Liver (tissue), 9 donors: ENCODE data around the gene ADGRG1. TPM values are rescaled to one million over a fixed set of nuclear protein-coding genes. Genes with fewer than 3 reads are reported as not detected.

Source experiments
- DNase-seq: peaks from one replicate; pipeline ENCODE4 v3.0.0-alpha.2; 2017; ENCODE audit warnings: low spot score
- H3K27ac ChIP-seq, 2 donors: one replicate each; pipeline ENCODE4 v1.7.0; 2013; ENCODE audit warnings: inconsistent platforms in 2 of 2, low read length in 2 of 2, control low read depth in 1 of 2, low read depth in 1 of 2, mild to moderate bottlenecking in 1 of 2
- H3K27me3 ChIP-seq, 4 donors: one replicate each; pipeline versions ENCODE4 v1.6.1 to v1.7.0; 2013; ENCODE audit warnings: low read length in 3 of 4, inconsistent platforms in 1 of 4, mild to moderate bottlenecking in 1 of 4, moderate library complexity in 1 of 4; ENCODE audit not compliant: control insufficient read depth in 4 of 4, insufficient read depth in 4 of 4
- H3K36me3 ChIP-seq, 4 donors: one replicate each; pipeline versions ENCODE4 v1.6.1 to v1.7.0; 2013; ENCODE audit warnings: low read length in 3 of 4, mild to moderate bottlenecking in 3 of 4, low read depth in 1 of 4, moderate library complexity in 1 of 4; ENCODE audit not compliant: control insufficient read depth in 4 of 4, insufficient read depth in 3 of 4
- H3K4me1 ChIP-seq, 4 donors: one replicate each; pipeline versions ENCODE4 v1.6.1 to v1.7.0; 2013; ENCODE audit warnings: low read length in 3 of 4, mild to moderate bottlenecking in 3 of 4, moderate library complexity in 1 of 4; ENCODE audit not compliant: control insufficient read depth in 4 of 4, insufficient read depth in 4 of 4
- H3K4me3 ChIP-seq, 3 donors: one replicate each; pipeline versions ENCODE4 v1.6.1 to v1.7.0; 2013; ENCODE audit warnings: low read length in 3 of 3, control low read depth in 1 of 3, low read depth in 1 of 3, mild to moderate bottlenecking in 1 of 3
- H3K9ac ChIP-seq, 2 donors: one replicate each; pipeline ENCODE4 v1.7.0; 2013; ENCODE audit warnings: low read length in 2 of 2, mild to moderate bottlenecking in 2 of 2, moderate library complexity in 2 of 2, control low read depth in 1 of 2, low read depth in 1 of 2
- H3K9me3 ChIP-seq, 4 donors: one replicate each; pipeline versions ENCODE4 v1.6.1 to v1.7.0; 2013; ENCODE audit warnings: low read length in 3 of 4; ENCODE audit not compliant: control insufficient read depth in 4 of 4
- ATF3 ChIP-seq: IDR thresholded peaks from 2 replicates; pipeline ENCODE4 v1.6.1; 2016; ENCODE audit warnings: antibody characterized with exemption
- CTCF ChIP-seq: fragments of 150-350 bp; IDR thresholded peaks from 2 replicates; pipeline ENCODE4 v1.5.1; 2017; ENCODE audit warnings: improper control_type of control experiment, low read depth, low read length; ENCODE audit not compliant: missing input control
- EGR1 ChIP-seq, 2 donors: IDR thresholded peaks; 2 replicates each; pipeline ENCODE4 v1.6.1; 2016 to 2018; ENCODE audit warnings: antibody characterized with exemption in 2 of 2, low read depth in 2 of 2
- FOXA1 ChIP-seq: IDR thresholded peaks from 2 replicates; pipeline ENCODE4 v1.6.1; 2016; ENCODE audit warnings: antibody characterized with exemption
- FOXA2 ChIP-seq: IDR thresholded peaks from 2 replicates; pipeline ENCODE4 v1.6.1; 2016; ENCODE audit warnings: antibody characterized with exemption
- GABPA ChIP-seq, 2 donors: IDR thresholded peaks in 1 of 2; conservative IDR thresholded peaks in 1 of 2; 2 replicates each; pipeline ENCODE4 v1.6.1; 2016; ENCODE audit warnings: antibody characterized with exemption in 2 of 2, mild to moderate bottlenecking in 1 of 2, moderate library complexity in 1 of 2
- HNF4A ChIP-seq, 2 donors: conservative IDR thresholded peaks; 2 replicates each; pipeline ENCODE4 v1.6.1; 2016; ENCODE audit warnings: antibody characterized with exemption in 2 of 2, mild to moderate bottlenecking in 2 of 2
- HNF4G ChIP-seq: IDR thresholded peaks from 2 replicates; pipeline ENCODE4 v1.6.1; 2016; ENCODE audit warnings: antibody characterized with exemption
- MAX ChIP-seq: IDR thresholded peaks from 2 replicates; pipeline ENCODE4 v1.6.1; 2016; ENCODE audit warnings: antibody characterized with exemption
- NR2F2 ChIP-seq: IDR thresholded peaks from 2 replicates; pipeline ENCODE4 v1.6.1; 2016; ENCODE audit warnings: antibody characterized with exemption
- RAD21 ChIP-seq, 2 donors: IDR thresholded peaks; 2 replicates each; pipeline ENCODE4 v1.6.1; 2016; ENCODE audit warnings: antibody characterized with exemption in 2 of 2, mild to moderate bottlenecking in 2 of 2
- REST ChIP-seq: IDR thresholded peaks from 2 replicates; pipeline ENCODE4 v1.6.1; 2016; ENCODE audit warnings: antibody characterized with exemption, mild to moderate bottlenecking
- RXRA ChIP-seq, 2 donors: IDR thresholded peaks; 2 replicates each; pipeline ENCODE4 v1.6.1; 2017 to 2018; ENCODE audit warnings: antibody characterized with exemption in 2 of 2, mild to moderate bottlenecking in 1 of 2
- SP1 ChIP-seq: IDR thresholded peaks from 2 replicates; pipeline ENCODE4 v1.6.1; 2018; ENCODE audit warnings: antibody characterized with exemption, mild to moderate bottlenecking
- TAF1 ChIP-seq: conservative IDR thresholded peaks from 2 replicates; pipeline ENCODE4 v1.6.1; 2016; ENCODE audit warnings: antibody characterized with exemption, mild to moderate bottlenecking
- YY1 ChIP-seq: IDR thresholded peaks from 2 replicates; pipeline ENCODE4 v1.6.1; 2016; ENCODE audit warnings: antibody characterized with exemption, mild to moderate bottlenecking
- ZBTB33 ChIP-seq: IDR thresholded peaks from 2 replicates; pipeline ENCODE4 v1.6.1; 2016; ENCODE audit warnings: antibody characterized with exemption
- WGBS: extraction: QIAGEN DNeasy Blood & Tissue Kit; methylation state at CpG from one replicate; pipeline ENCODE4 v1.1.7; 2013; 5-methylcytosine and 5-hydroxymethylcytosine counted together
- polyA plus RNA-seq, 2 donors: library from polyadenylated mRNA; stranded (reverse) in 1 of 2; unstranded in 1 of 2; fragments of 200-250 nt in 1 of 2; fragments of >200 nt in 1 of 2; fragmentation: Nextera tagmentation in 1 of 2; extraction: Ambion mirVana in 1 of 2; gene quantifications; one replicate each; pipeline versions ENCODE4 v1.2.1 to v1.2.3, GENCODE V29; 2013 to 2015
- total RNA-seq, 2 donors: library from RNA; depleted of rRNA; stranded (reverse); fragments of >200 nt; gene quantifications; one replicate each; pipeline ENCODE4 v1.2.3, GENCODE V29; 2014
- donor health status: healthy.
- donor health status: healthy.
- donor health status: healthy.
- donor health status: healthy.
- donor health status: healthy.

ADGRG1 gene
- total and polyA plus RNA-seq, 4 donors = 1.7 to 3.3 (median 2.0) TPM

- Histone ChIP-seq H3K27ac (no peak overlapping the region), H3K36me3 (no peaks in the 10 kb centered on the region), H3K9ac (no peak overlapping the region), H3K27me3 (no peaks in the 10 kb centered on the region), H3K9me3 (no peaks in the 10 kb centered on the region), H3K4me1 (peaks cover 6 to 26% (median 23%) of the 10 kb centered on the region in 4 donors), H3K4me3 (no peak overlapping the region)
- DNase-seq = no peak
- TF ChIP-seq RAD21 (IDR thresholded peaks at IDR 0.05) = no peak
- TF ChIP-seq FOXA1 = no peak
- no peak for TF ChIP-seq MAX
- peak in 1 of 2 donors; percentile 4 for TF ChIP-seq RXRA (IDR thresholded peaks at IDR 0.05)
- TF ChIP-seq YY1 = no peak
- no peak for TF ChIP-seq HNF4G
- TF ChIP-seq FOXA2 = no peak
- TF ChIP-seq NR2F2 = peak; percentile 24
- no peak for TF ChIP-seq GABPA (IDR thresholded peaks at IDR 0.05 in 1 of 2, conservative IDR thresholded peaks at IDR 0.05 in 1 of 2)
- no peak for TF ChIP-seq HNF4A (conservative IDR thresholded peaks at IDR 0.05)
- no peak for TF ChIP-seq ZBTB33
- TF ChIP-seq EGR1 (IDR thresholded peaks at IDR 0.05; ENCODE audit: low read depth in 2 of 2) = no peak
- TF ChIP-seq TAF1 = no peak
- no peak for TF ChIP-seq CTCF
- TF ChIP-seq SP1 = peak; percentile 9
- TF ChIP-seq REST = no peak
- no peak for TF ChIP-seq ATF3
- WGBS = 60% methylated on average over 10 of the region's 10 CpGs
Observed at GRCh38 chr16:57700781-57701551, 72.5 kb downstream of the ADGRG1 start.
